Measurements from ENCODE around the gene CNTNAP2. TPM values are rescaled to one million over a fixed set of nuclear protein-coding genes. Genes with fewer than 3 reads are reported as not detected.

CNTNAP2 gene
- total and polyA plus RNA-seq, 2 of the 13 experiments (the other 11 are each of a cell fraction or from before 2014, with no cell fraction given), result 0.40 to 0.42 TPM

DNA sequence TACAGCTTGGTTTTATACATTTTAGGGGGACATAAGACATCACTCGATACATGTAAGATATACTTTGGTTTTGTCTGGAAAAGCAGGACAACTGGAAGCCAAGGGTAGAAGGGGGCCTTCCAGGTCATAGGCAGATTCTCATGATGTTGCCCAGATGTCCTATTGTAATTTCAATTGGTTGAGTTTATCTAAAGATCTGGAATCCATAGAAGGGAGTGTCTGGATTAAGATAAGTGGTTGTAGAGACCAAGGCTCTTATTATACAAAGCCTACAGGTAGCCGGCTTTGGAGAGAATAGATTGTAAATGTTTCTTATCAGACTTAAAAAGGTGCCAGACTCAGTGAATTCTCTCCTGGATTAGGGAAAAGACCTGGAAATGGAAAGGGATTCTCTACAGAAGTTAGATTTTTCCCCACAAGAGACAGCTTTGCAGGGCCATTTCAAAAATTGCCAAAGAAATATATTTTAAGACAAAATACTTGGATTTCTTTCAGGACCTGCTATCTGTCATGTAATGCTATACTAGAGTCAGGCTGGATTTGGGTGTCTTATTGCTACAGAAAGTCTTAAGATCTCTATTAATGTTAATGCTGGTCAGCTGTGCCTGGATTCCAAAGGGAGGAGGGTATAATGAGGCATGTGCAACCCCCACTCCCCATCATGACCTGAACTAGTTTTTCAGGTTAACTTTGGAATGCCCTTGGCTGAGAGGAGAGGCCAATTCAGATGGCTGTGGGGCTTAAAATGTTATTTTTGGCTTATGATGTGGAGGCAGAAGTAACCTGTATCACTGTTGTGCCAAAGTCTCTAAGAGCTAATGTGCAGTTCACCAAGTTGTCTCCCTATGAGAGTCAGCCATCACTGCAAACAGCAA lies 1962.8 kb downstream of the CNTNAP2 start:
- ChIA-PET POLR2A (no interaction called here), CTCF (ENCODE audit: low intra/inter-chr PET ratio, low total read pairs) (no interaction called here)
- TF ChIP-seq ZNF773 (CRISPR knock-in tag; IDR thresholded peaks at IDR 0.05; ENCODE audit: borderline replicate concordance) (no peak), ZNF431 (CRISPR knock-in tag; IDR thresholded peaks at IDR 0.05; ENCODE audit: borderline replicate concordance, low read depth) (no peak), HNF4G (IDR thresholded peaks at IDR 0.05; ENCODE audit: borderline replicate concordance, low read depth, low read length) (no peak), HNF4G (CRISPR knock-in tag; IDR thresholded peaks at IDR 0.05; ENCODE audit: borderline replicate concordance, low read depth) (no peak), SOX5 (CRISPR knock-in tag; IDR thresholded peaks at IDR 0.05; ENCODE audit: borderline replicate concordance) (no peak), SNAI1 (CRISPR knock-in tag; IDR thresholded peaks at IDR 0.05; ENCODE audit: borderline replicate concordance) (no peak), ZSCAN22 (CRISPR knock-in tag; IDR thresholded peaks at IDR 0.05) (no peak), ZNF460 (CRISPR knock-in tag; IDR thresholded peaks at IDR 0.05; ENCODE audit: borderline replicate concordance) (no peak), HOXA5 (CRISPR knock-in tag; IDR thresholded peaks at IDR 0.05) (no peak), TFE3 (CRISPR knock-in tag; IDR thresholded peaks at IDR 0.05) (no peak)
- WGBS (ENCODE audit: low lambda C conversion rate), result 22% methylated on average over 2 of the region's 2 CpGs
- no peak for ATAC-seq
- no peaks in the 10 kb centered on the region for H3K36me3 ChIP-seq (replicated peaks in 1 of 2; ENCODE audit: control insufficient read depth in 1 of 2, insufficient read depth in 2 of 2, low read length in 2 of 2)
- no peak overlapping the region for H3K4me3 ChIP-seq (replicated peaks in 1 of 3; ENCODE audit: insufficient read depth in 1 of 3, low read depth in 2 of 3, low read length in 3 of 3)
- H2AFZ ChIP-seq (ENCODE audit: low read length), result no peak overlapping the region
- no peaks in the 10 kb centered on the region for H3K9me3 ChIP-seq (ENCODE audit: low read length)
- no peak for DNase-seq (ENCODE audit: low spot score)
- no peaks in the 10 kb centered on the region for H3K27me3 ChIP-seq (ENCODE audit: control insufficient read depth in 1 of 2, insufficient read depth in 2 of 2, low read length in 2 of 2)
- H3K79me2 ChIP-seq (ENCODE audit: insufficient read depth, low read length), result no peaks in the 10 kb centered on the region
- no peak overlapping the region for H3K27ac ChIP-seq (ENCODE audit: extremely low read length, insufficient read depth, low read length)
- no TSS peak for BruUV-seq (replicated peaks)
- no peak for FAIRE-seq
- in situ Hi-C loops (cut with HindIII; ENCODE audit: extremely low pct_ligation_motif_present, low pct_unique_long_range_greater_than_20kb), result no loop called here
- no peaks in the 10 kb centered on the region for H4K20me1 ChIP-seq (ENCODE audit: insufficient read depth, low read length)
- H3K9ac ChIP-seq (ENCODE audit: insufficient read depth, low read depth, low read length), result no peak overlapping the region
- no peaks in the 10 kb centered on the region for H3K4me1 ChIP-seq (ENCODE audit: insufficient read depth, low read length)
- intact Hi-C loops (cut with micrococcal nuclease; ENCODE audit: unreplicated experiment), result no loop called here
- no peak overlapping the region for H3K4me2 ChIP-seq (ENCODE audit: low read depth, low read length)
